GM06990 (cell line): ENCODE data around the gene TAF13.
"Not testable (repeated sequence)": the region's sequence is repeated elsewhere in the genome, so short reads cannot be mapped to it uniquely, and the experiment has no call there.

Source experiments
- DNase-seq: peaks from one replicate; pipeline ENCODE4 v3.0.0-alpha.2; 2011; ENCODE audit not compliant: insufficient read length; ENCODE audit errors: extremely low read depth
- H3K27me3 ChIP-seq: replicated peaks from 2 replicates; pipeline ENCODE4 v1.6.0; 2011; ENCODE audit warnings: low read length; ENCODE audit not compliant: control insufficient read depth, insufficient read depth
- H3K36me3 ChIP-seq: 2 replicates; pipeline ENCODE4 v1.5.1; 2011; ENCODE audit warnings: low read length; ENCODE audit not compliant: control insufficient read depth, insufficient read depth
- H3K4me3 ChIP-seq: replicated peaks from 2 replicates; pipeline ENCODE4 v1.5.1; 2011; ENCODE audit warnings: low read depth, mild to moderate bottlenecking, control low read depth, low read length
- TF ChIP-seq, protein P1 (sequence below): IDR thresholded peaks from 2 replicates; pipeline ENCODE4 v1.5.1; 2011; ENCODE audit warnings: low read length, control low read depth, mild to moderate bottlenecking, inconsistent platforms; ENCODE audit not compliant: insufficient read depth, poor library complexity, severe bottlenecking

Gene TAF13

DNA sequence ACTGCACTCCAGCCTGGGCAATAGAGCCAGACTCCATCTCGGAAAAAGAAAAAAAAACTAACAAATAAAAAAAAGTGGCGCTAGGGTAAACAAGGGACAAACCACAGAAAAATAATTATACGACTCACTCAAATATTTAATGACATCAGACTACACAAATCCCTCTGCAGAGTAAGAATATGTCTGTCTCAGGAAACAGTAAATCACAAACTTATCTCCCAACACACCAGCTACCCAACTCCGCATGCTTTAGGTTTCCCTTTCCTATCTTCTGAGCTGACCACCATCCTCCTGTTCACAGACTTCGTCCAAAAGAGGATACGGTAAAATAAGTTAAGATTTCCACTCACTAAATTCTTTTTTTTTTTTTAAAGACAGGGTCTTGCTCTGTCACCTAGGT, 50.1 kb downstream of the TAF13 start:
- H3K27me3 ChIP-seq, result no peaks in the 10 kb centered on the region
- DNase-seq, result no peak
- no peaks in the 10 kb centered on the region for H3K36me3 ChIP-seq
- H3K4me3 ChIP-seq, result no peak overlapping the region
- TF ChIP-seq, protein P1, sequence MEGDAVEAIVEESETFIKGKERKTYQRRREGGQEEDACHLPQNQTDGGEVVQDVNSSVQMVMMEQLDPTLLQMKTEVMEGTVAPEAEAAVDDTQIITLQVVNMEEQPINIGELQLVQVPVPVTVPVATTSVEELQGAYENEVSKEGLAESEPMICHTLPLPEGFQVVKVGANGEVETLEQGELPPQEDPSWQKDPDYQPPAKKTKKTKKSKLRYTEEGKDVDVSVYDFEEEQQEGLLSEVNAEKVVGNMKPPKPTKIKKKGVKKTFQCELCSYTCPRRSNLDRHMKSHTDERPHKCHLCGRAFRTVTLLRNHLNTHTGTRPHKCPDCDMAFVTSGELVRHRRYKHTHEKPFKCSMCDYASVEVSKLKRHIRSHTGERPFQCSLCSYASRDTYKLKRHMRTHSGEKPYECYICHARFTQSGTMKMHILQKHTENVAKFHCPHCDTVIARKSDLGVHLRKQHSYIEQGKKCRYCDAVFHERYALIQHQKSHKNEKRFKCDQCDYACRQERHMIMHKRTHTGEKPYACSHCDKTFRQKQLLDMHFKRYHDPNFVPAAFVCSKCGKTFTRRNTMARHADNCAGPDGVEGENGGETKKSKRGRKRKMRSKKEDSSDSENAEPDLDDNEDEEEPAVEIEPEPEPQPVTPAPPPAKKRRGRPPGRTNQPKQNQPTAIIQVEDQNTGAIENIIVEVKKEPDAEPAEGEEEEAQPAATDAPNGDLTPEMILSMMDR, result no peak

DNA sequence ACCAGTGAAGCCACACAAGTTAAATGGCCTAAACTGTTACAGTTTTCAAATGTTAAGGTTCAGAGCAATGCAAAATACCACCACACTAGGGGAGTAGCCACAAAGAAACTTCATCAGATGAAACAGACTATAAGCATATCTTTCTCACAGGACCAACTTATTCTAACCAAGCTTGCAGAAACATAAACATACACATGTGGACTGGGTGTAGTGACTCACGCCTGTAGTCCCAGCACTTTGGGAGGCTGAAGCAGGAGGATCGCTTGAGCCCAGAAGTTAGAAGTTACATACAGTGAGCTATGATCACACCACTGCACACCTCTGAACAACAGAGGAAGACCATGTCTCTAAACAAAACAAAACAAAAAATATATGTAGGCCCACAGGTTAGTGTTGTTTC, 51.2 kb downstream of the TAF13 start:
- no peaks in the 10 kb centered on the region for H3K27me3 ChIP-seq
- no peak overlapping the region for H3K4me3 ChIP-seq
- TF ChIP-seq, protein P1, result no peak
- H3K36me3 ChIP-seq, result no peaks in the 10 kb centered on the region
- no peak for DNase-seq

DNA sequence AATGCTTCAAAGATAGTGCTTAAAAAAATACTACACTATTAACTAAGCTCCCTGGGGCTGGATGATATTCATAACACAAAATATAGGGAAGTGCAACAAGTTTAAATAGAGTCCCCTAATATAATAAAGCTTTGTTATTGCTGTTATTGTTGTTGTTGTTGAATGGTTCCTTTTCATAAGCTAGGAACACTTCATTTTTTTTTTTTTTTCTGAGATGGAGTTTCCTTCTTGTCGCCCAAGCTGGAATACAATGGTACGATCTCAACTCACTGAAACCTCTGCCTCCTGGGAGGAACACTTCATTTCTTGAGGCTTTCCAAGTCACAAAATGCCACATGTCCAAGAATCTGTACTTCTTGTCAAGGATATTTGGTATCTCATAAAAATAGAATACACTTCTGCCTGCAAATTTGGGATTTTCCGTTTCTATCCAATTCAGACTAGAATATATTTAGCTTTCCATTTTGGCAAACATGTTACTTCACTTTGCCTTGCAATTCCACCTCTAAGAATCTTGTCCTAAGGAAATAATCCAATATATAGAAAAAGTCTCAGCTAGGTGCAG, 55.0 kb downstream of the TAF13 start:
- no peak for DNase-seq
- Histone ChIP-seq H3K4me3 (no peak overlapping the region), H3K36me3 (no peaks in the 10 kb centered on the region), H3K27me3 (no peaks in the 10 kb centered on the region)
- TF ChIP-seq, protein P1, result no peak

DNA sequence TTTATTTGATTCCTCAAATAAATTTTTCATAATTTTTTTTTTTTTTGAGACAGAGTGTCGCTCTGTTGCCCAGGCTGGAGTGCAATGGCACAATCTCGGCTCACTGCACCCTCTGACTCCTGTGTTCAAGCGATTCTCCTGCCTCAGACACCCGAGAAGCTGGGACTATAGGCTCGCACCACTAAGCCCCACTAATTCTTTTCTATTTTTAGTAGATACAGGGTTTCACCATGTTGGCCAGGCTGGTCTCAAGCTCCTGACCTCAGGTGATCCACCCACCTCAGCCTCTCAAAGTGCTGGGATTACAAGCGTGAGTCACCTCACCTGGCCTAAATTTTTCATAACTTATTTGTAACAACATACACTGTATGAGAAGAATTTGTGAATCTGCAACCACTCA, 58.1 kb downstream of the TAF13 start:
- not testable (repeated sequence) for H3K36me3 ChIP-seq, DNase-seq, H3K27me3 ChIP-seq, H3K4me3 ChIP-seq

DNA sequence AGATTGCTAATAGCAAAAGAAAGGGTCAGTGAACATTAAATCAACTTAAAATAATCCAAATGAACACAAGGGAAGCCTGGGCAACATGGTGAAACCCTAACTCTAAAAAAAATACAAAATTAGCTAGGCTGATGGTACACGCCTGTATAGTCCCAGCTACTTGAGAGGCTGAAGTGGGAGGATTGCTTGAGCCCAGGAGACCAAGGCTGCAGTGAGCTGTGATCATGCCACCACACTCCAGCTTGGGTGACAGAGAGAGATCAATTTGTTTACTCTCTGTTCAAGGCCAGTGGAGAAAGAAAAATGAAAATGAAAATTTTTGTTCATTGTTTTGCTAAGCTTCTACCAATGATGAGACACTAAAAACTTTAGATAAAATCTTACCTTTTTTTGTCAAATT, 58.7 kb downstream of the TAF13 start:
- TF ChIP-seq, protein P1, result no peak
- Histone ChIP-seq H3K4me3 (no peak overlapping the region), H3K36me3 (no peaks in the 10 kb centered on the region; the same call in 1 of the 2 replicates), H3K27me3 (no peaks in the 10 kb centered on the region)
- DNase-seq, result no peak
